ENCODE results near the gene ETS1.

DNA sequence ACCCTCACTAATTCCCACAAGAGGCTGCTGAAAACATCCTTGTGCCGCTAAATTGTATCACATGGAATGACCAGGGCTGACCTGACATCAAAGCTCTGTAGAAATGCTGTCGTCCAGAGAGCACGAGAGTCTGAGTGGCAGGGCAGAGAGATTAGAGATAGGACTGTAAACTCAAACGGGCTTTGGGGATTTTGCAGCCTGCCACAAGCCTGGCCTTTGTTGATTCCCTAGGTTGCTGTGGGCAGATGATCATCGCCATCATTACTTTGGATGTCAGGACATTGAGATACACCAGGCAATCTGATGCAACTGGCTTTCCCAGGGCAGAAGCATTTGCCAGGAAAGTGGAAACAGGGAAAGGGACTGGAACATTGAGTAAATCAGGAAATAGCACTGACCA, 131.6 kb downstream of the ETS1 start:
- TF ChIP-seq, protein P1, sequence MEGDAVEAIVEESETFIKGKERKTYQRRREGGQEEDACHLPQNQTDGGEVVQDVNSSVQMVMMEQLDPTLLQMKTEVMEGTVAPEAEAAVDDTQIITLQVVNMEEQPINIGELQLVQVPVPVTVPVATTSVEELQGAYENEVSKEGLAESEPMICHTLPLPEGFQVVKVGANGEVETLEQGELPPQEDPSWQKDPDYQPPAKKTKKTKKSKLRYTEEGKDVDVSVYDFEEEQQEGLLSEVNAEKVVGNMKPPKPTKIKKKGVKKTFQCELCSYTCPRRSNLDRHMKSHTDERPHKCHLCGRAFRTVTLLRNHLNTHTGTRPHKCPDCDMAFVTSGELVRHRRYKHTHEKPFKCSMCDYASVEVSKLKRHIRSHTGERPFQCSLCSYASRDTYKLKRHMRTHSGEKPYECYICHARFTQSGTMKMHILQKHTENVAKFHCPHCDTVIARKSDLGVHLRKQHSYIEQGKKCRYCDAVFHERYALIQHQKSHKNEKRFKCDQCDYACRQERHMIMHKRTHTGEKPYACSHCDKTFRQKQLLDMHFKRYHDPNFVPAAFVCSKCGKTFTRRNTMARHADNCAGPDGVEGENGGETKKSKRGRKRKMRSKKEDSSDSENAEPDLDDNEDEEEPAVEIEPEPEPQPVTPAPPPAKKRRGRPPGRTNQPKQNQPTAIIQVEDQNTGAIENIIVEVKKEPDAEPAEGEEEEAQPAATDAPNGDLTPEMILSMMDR (IDR thresholded peaks at IDR 0.05; ENCODE audit: low read depth, low read length), result no peak
- TF ChIP-seq EZH2phosphoT487 (IDR thresholded peaks at IDR 0.05; ENCODE audit: low read depth), result no peak
